ENCODE measurements around the gene MCF2L. TPM values are rescaled to one million over a fixed set of nuclear protein-coding genes. Genes with fewer than 3 reads are reported as not detected.

Gene MCF2L
- total RNA-seq, 1 donor from 2014 or later: 16.5 TPM

DNA sequence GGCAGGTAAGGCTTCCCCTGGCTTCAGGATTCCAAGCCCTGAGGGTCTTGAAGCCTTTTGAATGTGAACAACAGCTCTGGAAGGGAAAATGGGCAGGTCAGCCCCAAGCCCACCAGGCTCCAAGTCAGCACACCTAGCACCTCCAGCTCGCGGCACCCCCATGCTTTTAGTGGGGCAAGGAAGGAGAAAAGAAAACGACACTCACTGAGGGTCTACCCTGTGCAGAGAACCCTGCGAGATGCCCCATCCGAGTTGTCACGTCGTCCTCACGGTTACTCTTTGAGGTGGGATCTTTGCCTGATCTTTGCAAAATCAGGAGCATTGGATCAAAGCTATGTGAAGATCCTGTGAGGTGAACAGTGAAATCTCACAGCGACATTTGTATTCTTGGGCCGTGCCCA lies 147.9 kb downstream of the MCF2L start:
- Mint-ChIP-seq H3K27ac (ENCODE audit: unreplicated experiment) (no peak overlapping the region), H3K27me3 (ENCODE audit: unreplicated experiment) (peaks cover 14% of the 10 kb centered on the region), H3K4me3 (ENCODE audit: unreplicated experiment) (no peak overlapping the region)

DNA sequence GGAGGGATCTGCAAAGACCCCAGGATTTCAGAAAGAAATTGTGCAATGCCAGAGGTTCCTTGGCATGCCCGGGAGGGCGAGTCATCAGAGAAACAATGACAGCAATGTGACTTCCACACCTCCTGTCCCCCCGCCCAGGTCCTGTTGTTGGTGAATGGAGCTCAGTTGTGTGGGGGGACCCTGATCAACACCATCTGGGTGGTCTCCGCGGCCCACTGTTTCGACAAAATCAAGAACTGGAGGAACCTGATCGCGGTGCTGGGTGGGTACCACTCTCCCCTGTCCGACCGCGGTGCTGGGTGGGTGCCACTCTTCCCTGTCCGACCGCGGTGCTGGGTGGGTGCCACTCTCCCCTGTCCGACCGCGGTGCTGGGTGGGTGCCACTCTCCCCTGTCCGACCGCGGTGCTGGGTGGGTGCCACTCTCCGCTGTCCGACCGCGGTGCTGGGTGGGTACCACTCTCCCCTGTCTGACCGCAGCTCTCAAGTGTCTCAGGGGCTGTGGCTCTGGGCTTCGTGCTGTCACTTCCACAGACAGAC lies 148.4 kb downstream of the MCF2L start:
- Mint-ChIP-seq H3K36me3 (ENCODE audit: low read depth, unreplicated experiment) (peaks cover 3% of the 10 kb centered on the region), H3K9me3 (ENCODE audit: unreplicated experiment) (no peaks in the 10 kb centered on the region), H3K4me3 (ENCODE audit: unreplicated experiment) (no peak overlapping the region), H3K27me3 (ENCODE audit: unreplicated experiment) (peaks cover 16% of the 10 kb centered on the region), H3K27ac (ENCODE audit: unreplicated experiment) (no peak overlapping the region), H3K4me1 (ENCODE audit: unreplicated experiment) (no peaks in the 10 kb centered on the region)
- TF ChIP-seq, protein P1, sequence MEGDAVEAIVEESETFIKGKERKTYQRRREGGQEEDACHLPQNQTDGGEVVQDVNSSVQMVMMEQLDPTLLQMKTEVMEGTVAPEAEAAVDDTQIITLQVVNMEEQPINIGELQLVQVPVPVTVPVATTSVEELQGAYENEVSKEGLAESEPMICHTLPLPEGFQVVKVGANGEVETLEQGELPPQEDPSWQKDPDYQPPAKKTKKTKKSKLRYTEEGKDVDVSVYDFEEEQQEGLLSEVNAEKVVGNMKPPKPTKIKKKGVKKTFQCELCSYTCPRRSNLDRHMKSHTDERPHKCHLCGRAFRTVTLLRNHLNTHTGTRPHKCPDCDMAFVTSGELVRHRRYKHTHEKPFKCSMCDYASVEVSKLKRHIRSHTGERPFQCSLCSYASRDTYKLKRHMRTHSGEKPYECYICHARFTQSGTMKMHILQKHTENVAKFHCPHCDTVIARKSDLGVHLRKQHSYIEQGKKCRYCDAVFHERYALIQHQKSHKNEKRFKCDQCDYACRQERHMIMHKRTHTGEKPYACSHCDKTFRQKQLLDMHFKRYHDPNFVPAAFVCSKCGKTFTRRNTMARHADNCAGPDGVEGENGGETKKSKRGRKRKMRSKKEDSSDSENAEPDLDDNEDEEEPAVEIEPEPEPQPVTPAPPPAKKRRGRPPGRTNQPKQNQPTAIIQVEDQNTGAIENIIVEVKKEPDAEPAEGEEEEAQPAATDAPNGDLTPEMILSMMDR (IDR thresholded peaks at IDR 0.05; ENCODE audit: unreplicated experiment): no peak
- DNase-seq (ENCODE audit: low spot score): no peak

More for the DNA sequence above, 147.9 kb downstream of the MCF2L start:
- TF ChIP-seq, protein P1 (IDR thresholded peaks at IDR 0.05; ENCODE audit: unreplicated experiment): no peak
- no peaks in the 10 kb centered on the region for H3K4me1 Mint-ChIP-seq (ENCODE audit: unreplicated experiment)
- H3K36me3 Mint-ChIP-seq (ENCODE audit: low read depth, unreplicated experiment): no peaks in the 10 kb centered on the region
- no peak for DNase-seq (ENCODE audit: low spot score)
- no peaks in the 10 kb centered on the region for H3K9me3 Mint-ChIP-seq (ENCODE audit: unreplicated experiment)

DNA sequence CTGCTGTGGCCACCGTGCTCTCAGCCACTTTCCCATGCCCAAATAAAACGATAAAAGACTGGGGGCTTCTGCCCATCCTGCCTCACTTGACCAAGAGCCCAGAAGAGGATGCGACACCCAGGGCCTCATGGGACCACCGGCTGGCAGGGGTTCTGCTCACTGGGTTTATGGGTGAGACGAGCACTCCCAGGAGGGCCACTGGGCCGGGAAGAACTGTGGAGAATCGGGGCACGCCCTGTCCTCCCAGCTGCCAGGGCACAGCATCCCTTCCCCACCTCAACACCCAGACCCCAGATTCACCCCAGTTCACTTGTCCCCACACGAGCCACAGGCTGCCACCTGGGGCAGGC lies 148.9 kb downstream of the MCF2L start:
- H3K27ac Mint-ChIP-seq (ENCODE audit: unreplicated experiment): no peak overlapping the region
- no peaks in the 10 kb centered on the region for H3K9me3 Mint-ChIP-seq (ENCODE audit: unreplicated experiment)
- H3K36me3 Mint-ChIP-seq (ENCODE audit: low read depth, unreplicated experiment): peaks cover 4% of the 10 kb centered on the region
- H3K4me3 Mint-ChIP-seq (ENCODE audit: unreplicated experiment): no peak overlapping the region
- no peaks in the 10 kb centered on the region for H3K4me1 Mint-ChIP-seq (ENCODE audit: unreplicated experiment)
- peaks cover 16% of the 10 kb centered on the region for H3K27me3 Mint-ChIP-seq (ENCODE audit: unreplicated experiment)
- DNase-seq (ENCODE audit: low spot score): no peak
- TF ChIP-seq, protein P1 (IDR thresholded peaks at IDR 0.05; ENCODE audit: unreplicated experiment): no peak

DNA sequence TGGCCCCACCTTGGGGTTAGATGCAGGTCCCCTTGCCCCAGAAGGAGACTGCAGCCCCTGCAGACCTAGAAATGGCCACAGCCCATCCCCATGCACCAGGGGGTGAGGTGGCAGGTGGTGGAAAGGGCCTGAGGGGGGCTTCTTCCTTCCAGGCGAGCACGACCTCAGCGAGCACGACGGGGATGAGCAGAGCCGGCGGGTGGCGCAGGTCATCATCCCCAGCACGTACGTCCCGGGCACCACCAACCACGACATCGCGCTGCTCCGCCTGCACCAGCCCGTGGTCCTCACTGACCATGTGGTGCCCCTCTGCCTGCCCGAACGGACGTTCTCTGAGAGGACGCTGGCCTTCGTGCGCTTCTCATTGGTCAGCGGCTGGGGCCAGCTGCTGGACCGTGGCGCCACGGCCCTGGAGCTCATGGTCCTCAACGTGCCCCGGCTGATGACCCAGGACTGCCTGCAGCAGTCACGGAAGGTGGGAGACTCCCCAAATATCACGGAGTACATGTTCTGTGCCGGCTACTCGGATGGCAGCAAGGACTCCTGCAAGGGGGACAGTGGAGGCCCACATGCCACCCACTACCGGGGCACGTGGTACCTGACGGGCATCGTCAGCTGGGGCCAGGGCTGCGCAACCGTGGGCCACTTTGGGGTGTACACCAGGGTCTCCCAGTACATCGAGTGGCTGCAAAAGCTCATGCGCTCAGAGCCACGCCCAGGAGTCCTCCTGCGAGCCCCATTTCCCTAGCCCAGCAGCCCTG lies 149.4 kb downstream of the MCF2L start:
- DNase-seq (ENCODE audit: low spot score): no peak
- Mint-ChIP-seq H3K4me3 (ENCODE audit: unreplicated experiment) (no peak overlapping the region), H3K36me3 (ENCODE audit: low read depth, unreplicated experiment) (peaks cover 4% of the 10 kb centered on the region), H3K4me1 (ENCODE audit: unreplicated experiment) (no peaks in the 10 kb centered on the region), H3K27me3 (ENCODE audit: unreplicated experiment) (peaks cover 16% of the 10 kb centered on the region), H3K27ac (ENCODE audit: unreplicated experiment) (no peak overlapping the region), H3K9me3 (ENCODE audit: unreplicated experiment) (no peaks in the 10 kb centered on the region)
- TF ChIP-seq, protein P1 (IDR thresholded peaks at IDR 0.05; ENCODE audit: unreplicated experiment): no peak

DNA sequence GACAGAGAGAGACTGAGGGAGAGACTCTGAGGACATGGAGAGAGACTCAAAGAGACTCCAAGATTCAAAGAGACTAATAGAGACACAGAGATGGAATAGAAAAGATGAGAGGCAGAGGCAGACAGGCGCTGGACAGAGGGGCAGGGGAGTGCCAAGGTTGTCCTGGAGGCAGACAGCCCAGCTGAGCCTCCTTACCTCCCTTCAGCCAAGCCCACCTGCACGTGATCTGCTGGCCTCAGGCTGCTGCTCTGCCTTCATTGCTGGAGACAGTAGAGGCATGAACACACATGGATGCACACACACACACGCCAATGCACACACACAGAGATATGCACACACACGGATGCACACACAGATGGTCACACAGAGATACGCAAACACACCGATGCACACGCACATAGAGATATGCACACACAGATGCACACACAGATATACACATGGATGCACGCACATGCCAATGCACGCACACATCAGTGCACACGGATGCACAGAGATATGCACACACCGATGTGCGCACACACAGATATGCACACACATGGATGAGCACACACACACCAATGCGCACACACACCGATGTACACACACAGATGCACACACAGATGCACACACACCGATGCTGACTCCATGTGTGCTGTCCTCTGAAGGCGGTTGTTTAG lies 150.3 kb downstream of the MCF2L start:
- no peak overlapping the region for H3K27ac Mint-ChIP-seq (ENCODE audit: unreplicated experiment)
- no peak overlapping the region for H3K4me3 Mint-ChIP-seq (ENCODE audit: unreplicated experiment)

More for the DNA sequence above, 150.3 kb downstream of the MCF2L start:
- Mint-ChIP-seq H3K36me3 (ENCODE audit: low read depth, unreplicated experiment) (peaks cover 4% of the 10 kb centered on the region), H3K27me3 (ENCODE audit: unreplicated experiment) (peaks cover 15% of the 10 kb centered on the region), H3K9me3 (ENCODE audit: unreplicated experiment) (no peaks in the 10 kb centered on the region), H3K4me1 (ENCODE audit: unreplicated experiment) (no peaks in the 10 kb centered on the region)
- TF ChIP-seq, protein P1 (IDR thresholded peaks at IDR 0.05; ENCODE audit: unreplicated experiment): no peak
- DNase-seq (ENCODE audit: low spot score): no peak
